ENCODE data around the gene USF3. TPM values are rescaled to one million over a fixed set of nuclear protein-coding genes. Genes with fewer than 3 reads are reported as not detected.

USF3 gene
- total and polyA plus RNA-seq, 9 of the 15 experiments (the other 6 are each of a cell fraction or from before 2014, with no cell fraction given): 1.4 to 6.9 (median 3.1) TPM

- no peak for TF ChIP-seq SRF (CRISPR knock-in tag; IDR thresholded peaks at IDR 0.05)
Observed at GRCh38 chr3:113631573-113631972, 64.9 kb downstream of the USF3 start (continued).

GRCh38 chr3:113630956-113631542, 65.4 kb downstream of the USF3 start:
- Histone ChIP-seq H3K4me1 (replicated peaks in 1 of 2; ENCODE audit: control insufficient read depth in 2 of 2, insufficient read depth in 2 of 2, low read length in 2 of 2) (no peaks in the 10 kb centered on the region; a peak in 1 of 5 replicates), H3K4me2 (ENCODE audit: insufficient read depth, low read length) (no peak overlapping the region), H2AFZ (ENCODE audit: low read depth, low read length) (no peak overlapping the region), H3K79me2 (ENCODE audit: control insufficient read depth, insufficient read depth, low read length) (no peaks in the 10 kb centered on the region), H3K27ac (ENCODE audit: extremely low read depth, low read depth, low read length) (no peak overlapping the region), H3K9ac (ENCODE audit: insufficient read depth in 1 of 2, low read depth in 2 of 2, low read length in 2 of 2) (no peak overlapping the region), H3K36me3 (ENCODE audit: control insufficient read depth, insufficient read depth, low read length) (no peaks in the 10 kb centered on the region), H3K4me3 (no peak overlapping the region), H3K9me1 (ENCODE audit: control insufficient read depth, insufficient read depth, low read length) (no peaks in the 10 kb centered on the region), H3K27me3 (ENCODE audit: control insufficient read depth in 2 of 2, insufficient read depth in 2 of 2, low read length in 2 of 2) (peaks cover 11 to 30% of the 10 kb centered on the region in 2 experiments; a peak in 3 of 5 replicates), H4K20me1 (replicated peaks; ENCODE audit: control insufficient read depth, insufficient read depth, low read length) (no peaks in the 10 kb centered on the region), H3K9me3 (replicated peaks; ENCODE audit: control insufficient read depth, insufficient read depth, low read depth, low read length) (no peaks in the 10 kb centered on the region)
- POLR2A ChIA-PET: no interaction called here
- DNase-seq (ENCODE audit: extremely low read depth in 1 of 4, low spot score in 3 of 4) (no peak), FAIRE-seq (no peak), ATAC-seq (no peak)
- in situ Hi-C loops (cut with MboI): no loop called here
- CTCF ChIA-PET (ENCODE audit: low intra/inter-chr PET ratio): no interaction called here
- intact Hi-C loops (cut with micrococcal nuclease): no loop called here
- WGBS (ENCODE audit: insufficient coverage, low coverage, missing lambda C conversion rate): 0% methylated on average over 3 of the region's 3 CpGs
- TF ChIP-seq CXXC5 (CRISPR knock-in tag; IDR thresholded peaks at IDR 0.05) (no peak), XRCC5 (IDR thresholded peaks at IDR 0.05; ENCODE audit: low read depth, low read length) (no peak), HEY1 (CRISPR knock-in tag; IDR thresholded peaks at IDR 0.05; ENCODE audit: borderline replicate concordance) (no peak)
- BruUV-seq (replicated peaks): no TSS peak
